GM19099 (cell line): ENCODE data around the gene EFHB.

Experiments used
- POLR2A ChIP-seq: IDR thresholded peaks from 3 replicates; pipeline ENCODE4 v1.6.1; 2011; ENCODE audit warnings: low read depth; ENCODE audit not compliant: insufficient read length; ENCODE audit errors: extremely low read depth

EFHB gene

DNA sequence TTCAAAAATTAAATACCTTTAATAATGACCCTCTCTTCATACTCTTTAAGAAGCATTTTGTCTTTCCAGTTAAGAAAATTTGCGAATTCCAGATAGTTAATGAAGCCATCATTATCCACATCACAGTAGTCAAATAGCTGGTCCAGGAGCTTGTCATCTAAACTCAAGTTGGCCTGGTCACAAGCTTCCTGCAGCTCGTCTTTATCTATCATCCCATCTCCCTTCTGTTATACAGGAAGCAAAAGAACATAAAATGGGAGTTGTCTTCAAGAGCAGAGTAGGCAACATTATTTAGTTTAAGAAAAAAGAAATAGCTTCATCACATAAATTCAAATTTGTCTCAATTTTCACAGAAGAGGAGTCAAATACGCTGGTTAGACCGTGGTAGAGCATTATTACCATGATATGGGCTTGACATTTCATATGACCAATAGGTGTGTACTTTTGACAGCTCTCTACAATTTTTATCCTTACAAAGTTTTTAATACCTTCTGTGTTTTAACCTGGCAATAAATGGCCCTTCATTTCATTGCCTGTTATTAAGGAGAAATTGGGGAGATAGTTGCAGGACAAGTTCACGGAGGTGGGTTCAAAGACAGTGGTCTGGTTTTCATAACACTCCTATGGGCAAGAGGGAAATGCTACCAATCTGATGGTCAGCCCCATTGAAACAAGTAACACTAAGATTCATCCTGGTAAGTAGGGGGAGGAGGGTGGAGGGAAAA lies 45.4 kb downstream of the EFHB start:
- no peak for TF ChIP-seq POLR2A

DNA sequence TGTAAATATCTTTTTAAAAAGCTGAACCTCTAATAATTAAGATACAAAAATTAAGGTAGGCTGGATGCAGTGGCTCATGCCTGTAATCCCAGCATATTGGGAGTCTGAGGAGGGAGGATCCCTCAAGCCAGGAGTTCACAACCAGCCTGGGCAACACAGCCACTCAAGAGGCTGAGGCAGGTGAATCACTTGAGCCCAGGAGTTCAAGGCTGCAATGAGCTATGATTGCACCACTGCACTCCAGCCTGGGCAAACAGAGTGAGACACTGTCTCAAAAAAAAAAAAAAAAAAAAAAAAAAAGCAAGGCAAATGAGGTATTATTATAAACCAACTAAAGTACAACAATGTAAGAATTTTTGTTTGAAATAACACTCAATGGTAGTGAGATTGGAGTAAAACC lies 47.6 kb downstream of the EFHB start:
- no peak for TF ChIP-seq POLR2A

DNA sequence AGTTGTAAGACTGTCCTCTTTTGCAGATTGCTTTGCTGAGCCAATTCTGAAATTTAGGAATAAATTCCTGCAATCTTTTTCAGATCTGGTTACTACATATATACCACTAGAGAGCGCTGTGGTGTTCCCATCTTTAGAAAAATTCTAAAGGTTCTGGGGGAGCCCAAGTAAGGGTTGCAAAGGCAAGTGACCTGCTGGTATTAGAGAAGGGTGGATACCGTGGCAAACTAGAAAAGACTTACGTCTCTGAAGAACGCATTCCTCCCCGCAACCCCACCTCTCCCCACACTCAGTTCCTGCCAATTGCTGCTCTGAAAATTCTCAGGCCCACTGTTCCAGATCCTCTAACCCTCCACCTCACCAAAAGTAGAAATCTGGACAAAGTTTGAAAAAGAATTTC lies 48.5 kb downstream of the EFHB start:
- no peak for TF ChIP-seq POLR2A

DNA sequence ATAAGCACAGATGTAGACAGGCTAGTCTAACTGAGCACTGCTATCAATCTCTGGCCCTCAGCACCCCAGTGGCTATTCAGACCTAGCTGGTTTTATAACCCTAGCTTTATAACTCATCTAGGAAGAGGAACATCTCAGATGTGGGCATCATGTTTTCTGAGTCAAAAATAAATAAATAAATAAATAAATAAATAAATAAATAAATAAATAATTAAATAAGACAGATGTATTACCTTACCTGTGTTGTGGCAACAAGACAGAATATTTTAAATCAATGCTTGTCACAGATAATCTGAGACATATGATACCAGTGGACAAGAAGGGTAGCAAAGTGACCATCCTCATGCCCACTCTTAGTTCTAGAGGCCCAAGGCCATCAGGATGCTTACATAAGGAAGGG lies 52.2 kb downstream of the EFHB start:
- TF ChIP-seq POLR2A = no peak

DNA sequence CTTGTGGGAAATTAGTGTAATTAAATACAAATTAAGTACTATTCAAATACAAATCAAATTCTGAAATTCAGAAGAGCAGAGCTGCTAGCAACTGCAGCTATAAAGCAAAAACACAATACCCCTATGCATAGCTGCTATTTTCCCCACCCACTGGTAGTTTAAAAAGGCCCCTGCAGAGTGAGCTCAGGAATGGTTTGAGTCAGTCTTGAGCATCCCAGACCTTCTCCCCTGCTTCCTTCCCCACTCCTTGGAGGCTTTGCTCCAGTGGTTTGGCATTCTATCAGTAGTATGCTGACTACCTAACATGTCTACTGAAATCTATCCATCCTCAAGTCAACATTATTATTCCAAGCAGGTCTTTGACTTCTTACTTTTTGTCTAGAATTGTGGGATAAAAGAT lies 53.0 kb downstream of the EFHB start:
- no peak for TF ChIP-seq POLR2A

DNA sequence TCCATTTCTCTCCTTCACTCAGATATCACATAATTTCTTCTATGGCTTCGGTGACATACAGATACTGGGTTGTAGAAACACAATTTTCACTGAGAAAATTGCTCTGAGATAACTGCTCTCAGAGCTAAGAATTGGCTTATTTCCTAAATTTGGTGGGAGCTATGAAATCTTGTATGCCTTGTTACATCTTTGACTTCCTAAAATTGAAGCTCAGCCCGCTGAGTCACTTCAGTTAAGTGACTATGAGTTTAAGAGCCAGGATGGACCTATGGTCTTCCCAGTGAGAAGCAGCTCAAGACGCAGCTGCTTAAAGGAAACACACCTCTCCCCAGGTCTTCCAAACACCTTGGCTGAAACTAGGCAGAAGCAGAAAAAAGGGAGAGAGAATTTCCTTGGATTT lies 56.4 kb downstream of the EFHB start:
- no peak for TF ChIP-seq POLR2A

DNA sequence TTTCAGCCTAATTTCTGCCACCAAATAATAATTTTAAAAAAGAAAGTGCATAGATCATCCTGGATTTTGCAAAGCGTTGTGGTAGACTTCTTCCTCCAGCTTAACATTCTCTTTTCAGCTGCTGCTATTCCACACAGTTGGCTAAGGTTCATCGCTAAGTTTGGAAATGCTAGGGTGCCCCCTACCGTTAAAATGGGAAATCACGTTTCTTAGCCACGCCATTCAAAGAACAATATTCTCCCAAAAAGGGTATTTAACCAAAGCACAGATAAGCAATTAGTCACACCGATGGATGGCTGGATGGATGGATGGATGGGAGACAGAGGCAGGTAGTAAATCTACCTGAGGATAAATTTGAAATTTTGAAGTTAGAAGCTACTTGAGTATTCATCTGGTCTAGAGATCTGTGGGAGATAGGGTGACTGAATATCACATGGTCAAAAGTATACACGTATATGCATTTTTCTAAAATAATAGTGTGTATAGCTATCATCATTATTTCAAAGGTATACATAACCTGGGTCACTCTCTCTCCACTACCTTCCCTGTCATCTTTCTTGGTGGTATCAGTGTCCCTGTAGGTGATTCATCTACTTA lies 67.2 kb downstream of the EFHB start:
- no peak for TF ChIP-seq POLR2A
